CD4-positive, alpha-beta T cell treated with Interleukin-2 at 100 ng/mL for 4 hours (primary cell): ENCODE results near the gene GORAB.

Source experiments
- DNase-seq: peaks from one replicate; pipeline ENCODE4 v3.0.0-alpha.2; 2020; ENCODE audit warnings: low spot score

Gene GORAB

DNA sequence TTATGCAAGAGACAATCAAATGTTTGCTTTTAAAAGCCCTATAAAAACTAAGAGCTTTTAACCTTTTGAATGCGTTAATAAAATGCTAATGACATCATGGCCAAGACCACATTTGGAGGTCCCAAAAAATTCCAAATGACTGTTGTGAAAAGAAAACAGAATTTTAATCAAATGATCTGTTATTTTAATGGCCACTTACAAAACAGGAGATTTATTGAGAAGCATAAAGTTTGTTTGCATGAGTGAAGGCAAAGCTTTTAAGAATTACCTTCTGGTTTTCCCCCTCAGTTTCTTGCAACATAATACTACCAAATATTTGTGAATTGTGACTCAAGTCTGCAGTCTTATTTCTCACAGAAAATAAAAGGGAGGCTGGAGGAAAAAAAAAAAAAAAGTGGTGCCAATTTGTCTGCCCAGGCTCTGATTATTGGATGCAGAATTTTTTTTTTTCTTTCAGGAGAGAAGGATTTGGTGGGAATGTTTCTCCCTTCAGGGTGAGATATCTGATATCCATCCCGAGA, 60.7 kb downstream of the GORAB start:
- DNase-seq: no peak

DNA sequence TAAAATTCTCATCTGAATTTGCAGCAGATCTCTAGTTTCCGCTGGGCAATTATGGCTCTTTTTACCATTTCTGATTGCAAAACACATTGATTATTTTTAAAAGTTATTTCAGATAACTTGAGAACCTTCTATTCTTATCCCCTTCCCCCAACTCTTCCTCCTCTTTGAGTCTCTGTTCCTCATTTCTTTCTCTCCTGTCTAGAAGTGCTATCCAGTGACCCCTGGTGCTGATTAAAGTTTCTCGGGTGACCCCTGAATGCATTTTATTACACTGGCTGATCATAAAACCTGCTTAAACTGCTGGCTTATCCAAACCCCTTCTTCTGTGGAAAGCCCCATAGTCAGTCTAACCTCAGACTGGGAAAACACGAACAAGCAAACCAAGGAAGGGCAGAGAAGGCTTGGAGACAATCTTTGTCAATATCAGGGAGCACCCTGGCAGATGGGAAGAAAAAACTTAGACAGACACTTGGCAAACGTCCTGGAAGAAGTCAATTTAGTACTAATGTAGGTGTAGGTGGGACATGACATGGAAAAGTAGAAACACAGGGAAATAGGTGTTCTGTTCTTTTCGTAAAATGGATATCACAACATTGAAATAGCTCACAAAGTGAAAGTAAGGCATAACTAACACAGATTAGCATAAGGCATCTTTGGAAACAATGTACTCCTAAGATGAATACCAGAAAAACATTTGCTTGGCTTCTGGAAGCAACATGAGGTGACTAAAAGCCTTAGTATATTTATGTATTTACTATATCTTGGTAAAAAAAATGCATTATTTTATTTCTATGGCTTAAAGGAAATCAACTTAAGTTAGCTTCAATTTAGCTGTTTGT, 61.4 kb downstream of the GORAB start:
- no peak for DNase-seq

DNA sequence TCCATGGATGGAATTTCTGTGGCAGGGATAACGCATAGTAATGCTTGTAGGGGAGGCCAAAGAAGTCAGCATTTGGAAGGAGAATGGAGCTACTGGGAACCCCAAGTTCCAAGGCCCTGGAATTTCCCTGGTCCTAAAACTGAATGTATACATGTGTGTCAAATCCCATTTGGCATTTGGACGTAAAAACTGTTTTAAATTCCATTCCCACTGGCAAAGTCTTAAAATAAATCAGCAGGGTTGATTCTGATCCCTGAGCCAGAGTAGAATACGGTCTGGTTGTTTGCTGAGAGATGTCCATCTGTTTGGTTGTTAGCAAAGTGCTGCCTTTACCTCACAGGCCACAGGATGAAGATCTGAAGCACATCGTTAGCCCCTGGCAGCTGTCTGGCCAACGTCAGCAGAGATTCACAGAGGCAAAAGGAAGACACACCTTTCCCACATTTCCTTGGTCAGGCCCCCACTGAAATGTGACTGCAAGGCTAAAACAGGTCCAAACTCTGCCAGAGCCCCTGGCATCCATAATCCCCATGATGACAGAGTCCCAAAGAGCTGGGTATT, 62.2 kb downstream of the GORAB start:
- DNase-seq: no peak

DNA sequence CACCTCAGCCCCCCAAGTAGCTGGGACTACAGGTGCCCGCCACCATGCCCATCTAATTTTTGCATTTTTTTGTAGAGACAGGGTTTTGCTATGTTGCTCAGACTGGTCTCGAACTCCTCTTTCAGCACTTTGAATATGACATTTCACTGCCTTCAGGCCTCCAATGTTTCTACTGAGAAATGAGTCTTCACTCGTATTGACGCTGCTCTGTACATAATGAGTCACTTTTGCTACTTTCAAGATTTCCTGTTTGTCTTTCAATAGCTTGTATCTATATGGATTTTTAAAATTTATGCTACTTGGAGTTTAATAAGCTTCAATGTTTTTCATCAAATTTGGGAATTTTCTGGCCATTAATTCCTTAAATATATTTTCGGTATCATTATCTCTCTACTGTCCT, 64.7 kb downstream of the GORAB start:
- DNase-seq: no peak

DNA sequence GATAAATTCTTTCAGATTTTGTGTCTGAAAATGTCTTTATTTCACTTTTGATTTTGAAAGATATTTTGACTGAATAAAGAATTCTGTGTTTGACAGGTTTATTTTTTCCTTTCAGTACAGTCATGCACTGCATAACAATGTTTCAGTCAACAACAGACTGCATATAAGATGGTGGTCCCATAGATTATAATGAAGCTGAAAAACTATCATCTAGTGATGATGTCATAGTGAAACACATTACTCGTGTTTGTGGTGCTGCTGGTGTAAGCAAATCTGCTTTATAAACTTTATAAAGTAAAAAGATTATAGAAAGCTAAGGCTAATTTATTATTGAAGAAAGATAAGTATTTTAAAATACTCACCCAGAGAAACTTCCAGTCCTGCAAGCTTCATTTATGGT, 66.7 kb downstream of the GORAB start:
- no peak for DNase-seq

DNA sequence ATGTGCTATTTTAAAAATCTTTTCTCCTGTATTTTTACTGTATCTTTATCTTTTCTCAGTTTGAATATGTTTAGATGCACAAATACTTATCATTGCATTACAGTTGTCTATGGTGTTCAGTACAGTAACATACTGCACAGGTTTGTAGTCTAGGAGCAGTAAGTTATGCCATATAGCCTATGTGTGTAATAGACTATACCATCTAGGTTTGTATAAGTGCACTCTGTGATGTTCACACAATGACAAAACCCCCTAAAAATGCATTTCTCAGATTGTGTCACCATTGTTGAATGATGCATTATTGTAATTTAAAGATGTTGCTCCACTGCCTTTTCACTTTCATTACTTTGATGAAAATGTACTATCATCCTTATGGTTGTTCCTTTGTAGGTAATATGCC, 67.1 kb downstream of the GORAB start:
- DNase-seq: no peak

DNA sequence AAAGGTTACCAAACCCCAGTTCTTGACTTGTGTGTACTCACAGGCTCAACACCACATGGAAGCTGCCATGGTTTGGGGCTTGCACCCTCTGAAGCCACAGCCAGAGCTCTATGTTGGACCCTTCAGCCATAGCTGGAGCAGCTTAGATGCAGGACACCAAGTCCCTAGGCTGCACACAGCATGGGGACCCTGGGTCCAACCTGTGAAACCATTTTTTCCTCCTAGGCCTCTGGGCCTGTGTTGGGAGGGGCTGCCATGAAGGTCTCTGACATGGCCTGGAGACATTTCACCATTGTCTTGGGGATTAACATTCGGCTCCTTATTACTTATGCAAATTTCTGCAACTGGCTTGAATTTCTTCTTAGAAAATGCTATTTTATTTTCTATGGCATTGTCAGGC, 69.9 kb downstream of the GORAB start:
- no peak for DNase-seq
